ENCODE results near the gene HRC. TPM values are rescaled to one million over a fixed set of nuclear protein-coding genes. Genes with fewer than 3 reads are reported as not detected.
"Not testable (repeated sequence)": the region's sequence is repeated elsewhere in the genome, so short reads cannot be mapped to it uniquely, and the experiment has no call there.

HRC gene
- total RNA-seq, 1 donor from 2014 or later: 1.8 TPM

DNA sequence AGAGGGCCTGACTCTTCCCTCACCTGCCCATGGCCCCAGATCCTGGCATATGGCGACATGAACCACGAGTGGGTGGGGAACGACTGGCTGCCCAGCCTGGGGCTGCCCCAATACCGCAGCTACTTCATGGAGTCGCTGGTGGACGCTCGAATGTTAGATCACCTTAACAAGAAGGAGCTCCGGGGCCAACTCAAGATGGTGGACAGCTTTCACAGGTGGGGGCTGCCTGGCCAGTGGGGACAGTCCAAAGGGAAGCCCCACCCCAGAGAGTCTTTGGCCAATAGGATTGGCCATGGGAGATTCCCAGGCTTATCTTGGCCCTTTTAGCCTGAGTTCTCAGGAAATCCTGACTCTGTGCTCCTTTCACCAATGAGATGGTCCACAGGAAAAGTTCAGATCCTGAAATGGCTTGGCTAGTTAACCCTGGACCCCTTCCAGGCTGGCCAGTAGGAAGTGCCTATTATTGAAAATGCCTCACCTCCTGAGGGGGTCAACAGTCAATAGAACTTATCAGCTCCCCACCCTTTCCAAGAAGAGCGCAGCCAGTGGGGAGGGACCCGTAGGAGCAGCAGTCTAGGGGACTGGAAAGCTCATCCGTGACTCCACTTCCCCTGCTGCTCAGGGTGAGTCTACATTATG lies 7.0 kb downstream of the HRC start:
- H3K4me3 ChIP-seq: peak overlapping the region; percentile 90
- no peaks in the 10 kb centered on the region for H3K36me3 ChIP-seq
- H3K9me3 ChIP-seq: no peaks in the 10 kb centered on the region
- intact Hi-C loops (cut with DNase I): no loop called here
- H3K4me1 ChIP-seq: peaks cover 60% of the 10 kb centered on the region
- H3K27me3 ChIP-seq (ENCODE audit: low read depth): no peaks in the 10 kb centered on the region
- no peak for DNase-seq
- peak overlapping the region; percentile 81 for H3K27ac ChIP-seq
- TF ChIP-seq, protein P1, sequence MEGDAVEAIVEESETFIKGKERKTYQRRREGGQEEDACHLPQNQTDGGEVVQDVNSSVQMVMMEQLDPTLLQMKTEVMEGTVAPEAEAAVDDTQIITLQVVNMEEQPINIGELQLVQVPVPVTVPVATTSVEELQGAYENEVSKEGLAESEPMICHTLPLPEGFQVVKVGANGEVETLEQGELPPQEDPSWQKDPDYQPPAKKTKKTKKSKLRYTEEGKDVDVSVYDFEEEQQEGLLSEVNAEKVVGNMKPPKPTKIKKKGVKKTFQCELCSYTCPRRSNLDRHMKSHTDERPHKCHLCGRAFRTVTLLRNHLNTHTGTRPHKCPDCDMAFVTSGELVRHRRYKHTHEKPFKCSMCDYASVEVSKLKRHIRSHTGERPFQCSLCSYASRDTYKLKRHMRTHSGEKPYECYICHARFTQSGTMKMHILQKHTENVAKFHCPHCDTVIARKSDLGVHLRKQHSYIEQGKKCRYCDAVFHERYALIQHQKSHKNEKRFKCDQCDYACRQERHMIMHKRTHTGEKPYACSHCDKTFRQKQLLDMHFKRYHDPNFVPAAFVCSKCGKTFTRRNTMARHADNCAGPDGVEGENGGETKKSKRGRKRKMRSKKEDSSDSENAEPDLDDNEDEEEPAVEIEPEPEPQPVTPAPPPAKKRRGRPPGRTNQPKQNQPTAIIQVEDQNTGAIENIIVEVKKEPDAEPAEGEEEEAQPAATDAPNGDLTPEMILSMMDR (IDR thresholded peaks at IDR 0.05): no peak
- ATAC-seq: no peak

DNA sequence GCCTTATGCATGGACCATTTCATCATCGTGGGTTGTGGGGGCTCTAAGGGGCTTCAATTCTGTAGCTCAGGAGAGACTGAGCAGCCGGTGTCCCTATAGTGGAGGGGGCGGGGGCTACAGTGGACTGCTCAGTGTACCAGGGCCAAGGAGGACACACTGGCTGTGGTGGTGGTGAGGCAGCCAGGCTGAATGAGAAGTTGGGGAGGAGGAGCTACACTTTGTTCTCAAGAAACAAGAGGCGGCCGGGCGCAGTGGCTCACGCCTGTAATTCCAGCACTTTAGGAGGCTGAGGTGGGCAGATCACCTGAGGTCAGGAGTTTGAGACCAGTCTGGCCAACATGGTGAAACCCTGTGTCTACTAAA lies 8.8 kb downstream of the HRC start:
- intact Hi-C loops (cut with DNase I); DNase-seq; H3K9me3 ChIP-seq; H3K36me3 ChIP-seq; H3K27me3 ChIP-seq (ENCODE audit: low read depth); H3K27ac ChIP-seq; ATAC-seq: not testable (repeated sequence)
- peak overlapping the region; percentile 17 for H3K4me3 ChIP-seq
- H3K4me1 ChIP-seq: peaks cover 60% of the 10 kb centered on the region

- H3K4me3 ChIP-seq: peak overlapping the region; percentile 17
- peak; percentile 82 for DNase-seq
- TF ChIP-seq, protein P1 (IDR thresholded peaks at IDR 0.05): peak; percentile 94
- ATAC-seq: peak; percentile 28 to 48
- peaks cover 54% of the 10 kb centered on the region for H3K4me1 ChIP-seq
- no peaks in the 10 kb centered on the region for H3K9me3 ChIP-seq
- intact Hi-C loops (cut with DNase I): no loop called here
- no peak overlapping the region for H3K27ac ChIP-seq
- no peaks in the 10 kb centered on the region for H3K36me3 ChIP-seq
- no peaks in the 10 kb centered on the region for H3K27me3 ChIP-seq (ENCODE audit: low read depth)
Measured at GRCh38 chr19:49145573-49146407, 9.4 kb downstream of the HRC start.

DNA sequence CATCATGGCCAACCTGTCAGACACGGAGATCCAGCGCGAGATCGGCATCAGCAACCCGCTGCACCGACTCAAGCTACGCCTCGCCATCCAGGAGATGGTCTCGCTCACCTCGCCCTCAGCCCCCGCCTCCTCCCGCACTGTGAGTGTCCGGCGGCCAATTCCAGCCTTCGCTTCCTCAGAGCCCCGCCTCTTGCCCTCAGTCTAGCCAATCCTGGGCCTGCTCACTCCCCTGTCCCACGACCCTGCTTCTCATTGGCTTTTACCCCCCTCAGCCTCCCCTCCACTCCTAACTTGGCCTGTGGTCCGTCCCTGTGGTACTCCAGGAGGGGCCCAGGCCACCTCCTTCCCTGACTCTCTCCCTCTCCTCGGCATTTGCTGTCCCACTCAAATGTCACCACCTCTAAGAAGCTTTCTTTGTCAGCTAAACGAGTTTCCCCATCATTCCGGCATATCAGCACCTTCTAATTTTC lies 12.3 kb downstream of the HRC start:
- TF ChIP-seq, protein P1 (IDR thresholded peaks at IDR 0.05): no peak
- H3K27ac ChIP-seq: no peak overlapping the region
- DNase-seq: peak; percentile 91

DNA sequence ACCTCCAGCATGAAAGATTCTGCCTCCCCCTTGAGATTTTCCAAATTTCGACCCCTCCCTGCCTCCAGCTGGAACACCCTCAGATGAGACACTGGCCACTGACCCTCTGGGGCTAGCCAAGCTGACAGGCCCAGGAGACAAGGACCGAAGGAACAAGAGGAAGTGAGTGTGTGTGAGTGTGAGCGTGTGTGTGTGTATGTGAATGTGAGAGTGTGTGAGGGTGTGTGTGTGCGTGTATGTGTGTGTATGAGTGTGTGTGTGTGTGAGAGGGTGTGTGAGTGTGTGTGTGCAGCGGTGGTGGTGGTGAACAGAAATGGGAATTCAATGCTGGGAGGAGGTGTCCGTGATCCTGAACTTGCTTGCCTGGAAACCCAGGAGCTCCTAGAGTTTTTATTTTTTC lies 13.8 kb downstream of the HRC start:
- H3K4me1 ChIP-seq: peaks cover 21% of the 10 kb centered on the region
- no peak for DNase-seq
- no peaks in the 10 kb centered on the region for H3K9me3 ChIP-seq
- H3K27me3 ChIP-seq (ENCODE audit: low read depth): no peaks in the 10 kb centered on the region
- ATAC-seq: no peak
- no peak overlapping the region for H3K27ac ChIP-seq
- TF ChIP-seq, protein P1 (IDR thresholded peaks at IDR 0.05): no peak
- no peaks in the 10 kb centered on the region for H3K36me3 ChIP-seq
- no peak overlapping the region for H3K4me3 ChIP-seq
- intact Hi-C loops (cut with DNase I): no loop called here

More for the DNA sequence above, 12.3 kb downstream of the HRC start:
- H3K4me1 ChIP-seq: peaks cover 25% of the 10 kb centered on the region
- no peaks in the 10 kb centered on the region for H3K27me3 ChIP-seq (ENCODE audit: low read depth)
- peak overlapping the region; percentile 54 for H3K4me3 ChIP-seq
- peak; percentile 97 to 98 for ATAC-seq
- no peaks in the 10 kb centered on the region for H3K9me3 ChIP-seq
- no peaks in the 10 kb centered on the region for H3K36me3 ChIP-seq
- intact Hi-C loops (cut with DNase I): no loop called here

DNA sequence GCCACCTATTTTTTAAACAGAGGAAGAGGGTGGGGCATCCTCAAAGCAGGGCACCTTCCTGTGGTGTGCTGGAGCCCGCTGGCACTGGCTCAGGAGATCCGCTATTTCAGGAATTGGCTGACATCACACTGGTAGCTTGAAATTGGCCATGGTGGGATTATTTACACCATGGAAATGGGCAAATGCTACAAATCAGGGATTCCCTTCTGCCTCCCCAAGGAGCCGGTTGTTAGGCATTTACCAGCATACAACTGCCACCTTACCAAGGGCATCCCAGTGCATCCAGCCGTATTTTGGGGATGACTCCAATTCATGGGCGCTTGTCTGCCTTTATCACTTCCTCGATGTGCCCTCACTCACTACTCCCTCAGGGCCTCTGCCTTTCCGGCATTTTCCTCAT lies 14.2 kb downstream of the HRC start:
- intact Hi-C loops (cut with DNase I): no loop called here
- DNase-seq (no peak), ATAC-seq (no peak)
- peaks cover 17% of the 10 kb centered on the region for H3K4me1 ChIP-seq
- no peak overlapping the region for H3K4me3 ChIP-seq
- no peaks in the 10 kb centered on the region for H3K9me3 ChIP-seq
- TF ChIP-seq, protein P1 (IDR thresholded peaks at IDR 0.05): no peak
- H3K36me3 ChIP-seq: no peaks in the 10 kb centered on the region
- no peaks in the 10 kb centered on the region for H3K27me3 ChIP-seq (ENCODE audit: low read depth)
- no peak overlapping the region for H3K27ac ChIP-seq

Data from lower lobe of right lung (tissue), 2 donors.